ENCODE results near the gene ZDHHC11.
"Not testable (repeated sequence)": the region's sequence is repeated elsewhere in the genome, so short reads cannot be mapped to it uniquely, and the experiment has no call there.

The ZDHHC11 gene

GRCh38 chr5:884345-885126, 33.8 kb upstream of the ZDHHC11 start:
- FAIRE-seq = no peak
- no peak for TF ChIP-seq POLR2A (IDR thresholded peaks at IDR 0.05; ENCODE audit: low read depth, low read length)
- no peak for DNase-seq (ENCODE audit: insufficient read length, low spot score)

GRCh38 chr5:883475-884181, 32.8 kb upstream of the ZDHHC11 start:
- no peak for TF ChIP-seq POLR2A (IDR thresholded peaks at IDR 0.05; ENCODE audit: low read depth, low read length)

GRCh38 chr5:882253-883183, 31.7 kb upstream of the ZDHHC11 start:
- FAIRE-seq (no peak), DNase-seq (ENCODE audit: insufficient read length, low spot score) (no peak)
- TF ChIP-seq POLR2A (IDR thresholded peaks at IDR 0.05; ENCODE audit: low read depth, low read length) = no peak

More at GRCh38 chr5:883475-884181, 32.8 kb upstream of the ZDHHC11 start:
- DNase-seq (ENCODE audit: insufficient read length, low spot score) = no peak
- FAIRE-seq = no peak

- DNase-seq (ENCODE audit: insufficient read length, low spot score) = no peak
- TF ChIP-seq POLR2A (IDR thresholded peaks at IDR 0.05; ENCODE audit: low read depth, low read length) = no peak
- FAIRE-seq = no peak
Measured at GRCh38 chr5:881551-881935, 30.8 kb upstream of the ZDHHC11 start.

- DNase-seq (ENCODE audit: insufficient read length, low spot score) = no peak
- FAIRE-seq = no peak
- TF ChIP-seq POLR2A (IDR thresholded peaks at IDR 0.05; ENCODE audit: low read depth, low read length) = no peak
Measured at GRCh38 chr5:880816-881550, 30.2 kb upstream of the ZDHHC11 start.

GRCh38 chr5:878677-879076, 27.9 kb upstream of the ZDHHC11 start:
- FAIRE-seq = not testable (repeated sequence)

GRCh38 chr5:878125-878524, 27.3 kb upstream of the ZDHHC11 start:
- TF ChIP-seq POLR2A (IDR thresholded peaks at IDR 0.05; ENCODE audit: low read depth, low read length) = no peak
- FAIRE-seq = no peak
- DNase-seq (ENCODE audit: insufficient read length, low spot score) = no peak

More at GRCh38 chr5:878677-879076, 27.9 kb upstream of the ZDHHC11 start:
- DNase-seq (ENCODE audit: insufficient read length, low spot score) = not testable (repeated sequence)

- no peak for TF ChIP-seq POLR2A (IDR thresholded peaks at IDR 0.05; ENCODE audit: low read depth, low read length)
- no peak for FAIRE-seq
- DNase-seq (ENCODE audit: insufficient read length, low spot score) = no peak
Measured at GRCh38 chr5:876398-877365, 25.9 kb upstream of the ZDHHC11 start.

- FAIRE-seq (no peak), DNase-seq (ENCODE audit: insufficient read length, low spot score) (no peak)
- no peak for TF ChIP-seq POLR2A (IDR thresholded peaks at IDR 0.05; ENCODE audit: low read depth, low read length)
Measured at GRCh38 chr5:875931-876330, 25.1 kb upstream of the ZDHHC11 start.

- FAIRE-seq (no peak), DNase-seq (ENCODE audit: insufficient read length, low spot score) (no peak)
- TF ChIP-seq POLR2A (IDR thresholded peaks at IDR 0.05; ENCODE audit: low read depth, low read length) = no peak
Measured at GRCh38 chr5:873328-873727, 22.5 kb upstream of the ZDHHC11 start.

- TF ChIP-seq POLR2A (IDR thresholded peaks at IDR 0.05; ENCODE audit: low read depth, low read length) = no peak
- DNase-seq (ENCODE audit: insufficient read length, low spot score) (no peak), FAIRE-seq (no peak)
Measured at GRCh38 chr5:872301-872700, 21.5 kb upstream of the ZDHHC11 start.

- no peak for FAIRE-seq
- no peak for TF ChIP-seq POLR2A (IDR thresholded peaks at IDR 0.05; ENCODE audit: low read depth, low read length)
Measured at GRCh38 chr5:871596-872298, 21.0 kb upstream of the ZDHHC11 start.

More at GRCh38 chr5:871596-872298, 21.0 kb upstream of the ZDHHC11 start:
- DNase-seq (ENCODE audit: insufficient read length, low spot score) = no peak

All from H54 (cell line).